Adrenal gland (tissue), 12 donors: Measurements from ENCODE around the gene UBN2. TPM values are rescaled to one million over a fixed set of nuclear protein-coding genes. Genes with fewer than 3 reads are reported as not detected.

ENCODE experiments used
- DNase-seq, 7 donors: peaks; one replicate each; pipeline ENCODE4 v3.0.0-alpha.2; 2019 to 2020
- H3K27ac ChIP-seq, 5 donors: fragments of 200-600 bp; sonication (generic) in 4 of 5; 1 replicate in 3 of 5; 2 replicates in 2 of 5; pipeline versions ENCODE4 v1.5.1 to v1.8.0; 2016 to 2020; ENCODE audit warnings: mild to moderate bottlenecking in 1 of 5
- H3K27me3 ChIP-seq: fragments of 200-600 bp; 2 replicates; pipeline ENCODE4 v1.8.0; 2021
- H3K36me3 ChIP-seq, 2 donors: fragments of 200-600 bp; replicated peaks in 1 of 2; 1 replicate in 1 of 2; 2 replicates in 1 of 2; pipeline versions ENCODE4 v1.5.1 to v1.8.0; 2018 to 2022
- H3K4me1 ChIP-seq, 2 donors: fragments of 200-600 bp; replicated peaks in 1 of 2; 1 replicate in 1 of 2; 2 replicates in 1 of 2; pipeline versions ENCODE4 v1.5.1 to v1.8.0; 2018 to 2021
- H3K4me3 ChIP-seq, 4 donors: fragments of 200-600 bp; sonication (generic) in 3 of 4; one replicate each; pipeline ENCODE4 v1.5.1; 2016 to 2018
- H3K9me3 ChIP-seq, 3 donors: fragments of 200-600 bp; sonication (generic) in 1 of 3; replicated peaks in 1 of 3; 1 replicate in 2 of 3; 2 replicates in 1 of 3; pipeline versions ENCODE4 v1.5.1 to v1.8.0; 2016 to 2021
- POLR2A ChIP-seq, 2 donors: fragments of 450-650 bp; IDR thresholded peaks; one replicate each; pipeline ENCODE4 v1.6.1; 2017; ENCODE audit warnings: antibody characterized with exemption in 2 of 2, mild to moderate bottlenecking in 2 of 2, moderate library complexity in 1 of 2
- WGBS, 4 donors: extraction: QIAGEN DNeasy Blood & Tissue Kit in 2 of 4; methylation state at CpG; one replicate each; pipeline versions ENCODE4 v1.1.5 to v1.1.7; 2013 to 2017; 5-methylcytosine and 5-hydroxymethylcytosine counted together
- intact Hi-C, 2 donors: fragments of 100-400 bp; cut with DNase I; formaldehyde crosslinking; loops; one replicate each; pipeline versions ENCODE4 v1.14.1 to v1.15.0; 2022 to 2023
- polyA plus RNA-seq, 3 donors: library from polyadenylated mRNA; stranded (reverse); fragments of 200-250 nt in 2 of 3; fragments of 350-450 nt in 1 of 3; fragmentation: Illumina TruSeq in 1 of 3; extraction: RNeasy Lipid Tissue Mini Kit (QIAGEN cat#74804) in 1 of 3; gene quantifications; one replicate each; pipeline ENCODE4 v1.2.3, GENCODE V29; 2013 to 2014
- total RNA-seq, 9 donors: library from RNA; depleted of rRNA in 4 of 9; stranded (reverse); fragments of >200 nt in 4 of 9; fragments of 120-200 nt in 1 of 9; fragmentation: NEBNext Ultra II Directional in 1 of 9; extraction: Animal tissue kit (Norgen Biotek cat#: 25700) in 1 of 9; gene quantifications; one replicate each; pipeline versions ENCODE4 v1.1.0 to v1.2.4, GENCODE V29; 2013 to 2023
- TF ChIP-seq, protein P1 (sequence below), 6 experiments: fragments of 450-650 bp in 4 of 6; fragments of 200-600 bp in 2 of 6; sonication (generic) in 1 of 6; IDR thresholded peaks; 1 replicate in 5 of 6; 2 replicates in 1 of 6; pipeline versions ENCODE4 v1.5.1 to v1.8.0; 2016 to 2021; ENCODE audit warnings: antibody characterized with exemption in 6 of 6, mild to moderate bottlenecking in 2 of 6, moderate library complexity in 1 of 6
- donor health status: healthy with polysubstance abuse.
- donor health status: Bipolar disorder and iron deficiency.
- donor health status: DM: yes; HTN: yes; CAD: no.
- donor health status: DM: no; HTN: no; CAD: no.
- donor health status: DM: no; HTN: no; CAD: no.
- donor health status: DM: yes; HTN: yes; CAD: no.

Gene UBN2
- total and polyA plus RNA-seq, 12 donors: 4.5 to 27.5 (median 16.1) TPM

DNA sequence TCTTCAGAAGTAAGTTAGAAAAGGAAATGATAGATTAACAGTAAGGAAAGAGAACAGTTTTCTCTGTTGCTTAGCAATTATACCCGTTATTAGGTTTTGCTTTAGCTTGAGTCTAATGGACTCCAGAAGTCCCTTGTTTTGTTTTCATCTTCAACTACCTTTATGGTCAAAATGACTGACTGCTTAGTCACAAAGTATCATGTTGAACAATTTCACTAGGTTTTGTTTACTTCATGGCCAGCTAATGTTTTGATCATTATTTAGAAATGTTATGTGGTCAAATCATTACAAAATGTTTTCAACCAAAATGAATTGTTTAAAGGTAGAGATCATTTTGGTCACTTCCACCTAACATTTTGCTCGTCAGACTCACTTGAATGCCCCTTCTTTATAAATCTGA lies 1.9 kb downstream of the UBN2 start:
- TF ChIP-seq, protein P1, sequence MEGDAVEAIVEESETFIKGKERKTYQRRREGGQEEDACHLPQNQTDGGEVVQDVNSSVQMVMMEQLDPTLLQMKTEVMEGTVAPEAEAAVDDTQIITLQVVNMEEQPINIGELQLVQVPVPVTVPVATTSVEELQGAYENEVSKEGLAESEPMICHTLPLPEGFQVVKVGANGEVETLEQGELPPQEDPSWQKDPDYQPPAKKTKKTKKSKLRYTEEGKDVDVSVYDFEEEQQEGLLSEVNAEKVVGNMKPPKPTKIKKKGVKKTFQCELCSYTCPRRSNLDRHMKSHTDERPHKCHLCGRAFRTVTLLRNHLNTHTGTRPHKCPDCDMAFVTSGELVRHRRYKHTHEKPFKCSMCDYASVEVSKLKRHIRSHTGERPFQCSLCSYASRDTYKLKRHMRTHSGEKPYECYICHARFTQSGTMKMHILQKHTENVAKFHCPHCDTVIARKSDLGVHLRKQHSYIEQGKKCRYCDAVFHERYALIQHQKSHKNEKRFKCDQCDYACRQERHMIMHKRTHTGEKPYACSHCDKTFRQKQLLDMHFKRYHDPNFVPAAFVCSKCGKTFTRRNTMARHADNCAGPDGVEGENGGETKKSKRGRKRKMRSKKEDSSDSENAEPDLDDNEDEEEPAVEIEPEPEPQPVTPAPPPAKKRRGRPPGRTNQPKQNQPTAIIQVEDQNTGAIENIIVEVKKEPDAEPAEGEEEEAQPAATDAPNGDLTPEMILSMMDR (IDR thresholded peaks at IDR 0.05): no peak
- no peak for TF ChIP-seq POLR2A (IDR thresholded peaks at IDR 0.05)
- H3K36me3 ChIP-seq: peaks cover 0 to 8% of the 10 kb centered on the region in 2 donors
- peaks cover 8 to 28% of the 10 kb centered on the region in 2 donors for H3K4me1 ChIP-seq
- intact Hi-C loops: loop anchor here in 1 of 2 donors (10.0 kb wide), 1 partner anchor 98 kb away; a partner anchor contains a TSS
- peak overlapping the region in 1 of 4 donors; percentile 96 for H3K4me3 ChIP-seq
- H3K9me3 ChIP-seq: no peaks in the 10 kb centered on the region
- H3K27me3 ChIP-seq: no peaks in the 10 kb centered on the region
- 25 to 27% (median 26%) methylated on average over 2 of the region's 2 CpGs for WGBS, 4 donors
- peak overlapping the region in 1 of 5 donors; percentile 97 for H3K27ac ChIP-seq
- DNase-seq: no peak

DNA sequence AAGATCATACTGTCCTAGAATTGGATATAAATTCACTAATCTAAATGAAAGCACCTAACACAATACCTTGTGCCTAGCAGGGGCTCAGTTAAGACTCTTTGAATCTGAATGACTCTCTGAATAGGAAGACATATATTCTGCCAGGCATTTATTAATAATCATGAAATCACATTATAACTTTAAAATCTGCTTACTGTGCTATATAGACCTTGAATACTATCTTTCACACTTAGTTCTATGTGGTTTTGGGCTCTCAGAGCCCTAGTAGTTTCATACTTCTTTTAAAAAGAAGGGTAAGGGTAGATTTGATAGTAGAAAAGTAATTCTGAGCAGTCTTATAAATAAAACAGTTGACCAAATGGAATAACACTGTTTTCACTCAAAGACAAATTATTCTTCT lies 10.2 kb downstream of the UBN2 start:
- H3K27me3 ChIP-seq: no peaks in the 10 kb centered on the region
- H3K9me3 ChIP-seq: no peaks in the 10 kb centered on the region
- peaks cover 0 to 21% of the 10 kb centered on the region in 2 donors for H3K36me3 ChIP-seq
- H3K27ac ChIP-seq: no peak overlapping the region
- DNase-seq: no peak
- H3K4me1 ChIP-seq: peaks cover 7 to 14% of the 10 kb centered on the region in 2 donors
- no peak for TF ChIP-seq POLR2A (IDR thresholded peaks at IDR 0.05)
- TF ChIP-seq, protein P1 (IDR thresholded peaks at IDR 0.05): no peak
- intact Hi-C loops: no loop called here
- no peak overlapping the region for H3K4me3 ChIP-seq

DNA sequence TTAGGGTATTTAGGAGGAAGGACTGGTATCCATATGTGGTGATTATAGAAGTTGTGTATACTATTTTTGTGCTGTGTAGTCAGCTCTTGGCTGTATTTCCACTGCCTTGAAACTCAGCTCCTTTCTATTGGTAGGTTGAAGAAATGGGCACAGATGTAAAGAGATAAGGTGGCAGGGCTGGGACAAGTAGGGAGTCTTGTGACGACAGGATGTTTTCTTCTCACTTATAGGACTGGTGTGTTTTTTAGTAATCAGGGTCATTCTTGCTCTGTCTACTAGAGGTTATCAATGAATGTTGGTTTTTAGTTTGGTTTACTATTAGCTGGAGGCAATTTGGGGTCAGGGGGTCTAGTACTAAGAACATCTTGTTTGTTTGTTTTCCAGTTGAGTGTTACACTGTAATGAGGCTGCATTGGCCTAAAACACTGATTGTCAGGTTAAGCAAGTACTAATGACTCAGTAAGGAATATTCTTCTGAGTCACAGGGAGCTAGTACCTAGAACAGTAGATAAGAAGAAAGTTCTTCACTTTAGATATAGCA lies 11.8 kb downstream of the UBN2 start:
- Histone ChIP-seq H3K9me3 (no peaks in the 10 kb centered on the region), H3K4me1 (peaks cover 7 to 14% of the 10 kb centered on the region in 2 donors), H3K27ac (peak overlapping the region in 4 of 5 donors; percentile 0 to 77 (median 63)), H3K36me3 (peaks cover 0 to 19% of the 10 kb centered on the region in 2 donors), H3K4me3 (no peak overlapping the region), H3K27me3 (no peaks in the 10 kb centered on the region)
- WGBS, 4 donors: 29 to 58% (median 50%) methylated on average over 1 of the region's 1 CpG
- DNase-seq: peak in 1 of 7 donors; percentile 19
- intact Hi-C loops: no loop called here
- TF ChIP-seq, protein P1 (IDR thresholded peaks at IDR 0.05): no peak
- no peak for TF ChIP-seq POLR2A (IDR thresholded peaks at IDR 0.05)

DNA sequence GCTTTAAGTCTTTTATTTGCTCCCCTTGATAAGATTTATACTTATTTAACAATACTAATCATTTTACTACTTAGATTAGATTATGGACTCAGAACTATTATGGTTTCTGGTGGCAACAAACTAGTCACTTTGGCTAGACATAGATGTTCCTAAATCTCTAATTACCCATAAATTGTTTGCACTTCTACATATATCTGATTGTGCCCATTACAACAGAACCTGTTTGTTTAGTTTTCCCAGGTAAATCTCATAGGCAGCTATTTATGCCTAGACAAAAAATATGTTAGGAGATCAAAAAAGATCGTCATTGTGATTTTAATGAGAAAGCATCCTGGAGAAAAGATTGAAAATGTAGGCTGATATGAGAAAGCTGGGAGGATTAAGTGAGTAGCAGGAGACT lies 14.4 kb downstream of the UBN2 start:
- Histone ChIP-seq H3K27me3 (no peaks in the 10 kb centered on the region), H3K9me3 (no peaks in the 10 kb centered on the region), H3K4me3 (no peak overlapping the region), H3K36me3 (peaks cover 0 to 19% of the 10 kb centered on the region in 2 donors), H3K4me1 (peaks cover 7 to 14% of the 10 kb centered on the region in 2 donors), H3K27ac (no peak overlapping the region)
- DNase-seq: no peak
- TF ChIP-seq, protein P1 (IDR thresholded peaks at IDR 0.05): no peak
- TF ChIP-seq POLR2A (IDR thresholded peaks at IDR 0.05): no peak
- 86 to 98% (median 97%) methylated on average over 1 of the region's 1 CpG for WGBS, 4 donors
- intact Hi-C loops: no loop called here
